G401 (cell line): ENCODE measurements around the gene PCGF5. TPM values are rescaled to one million over a fixed set of nuclear protein-coding genes. Genes with fewer than 3 reads are reported as not detected.
"Not testable (repeated sequence)": the region's sequence is repeated elsewhere in the genome, so short reads cannot be mapped to it uniquely, and the experiment has no call there.

ENCODE experiments used
- DNase-seq: peaks from one replicate; pipeline ENCODE4 v3.0.0-alpha.2; 2015; ENCODE audit warnings: low spot score
- in situ Hi-C: cut with HindIII; loops from 2 replicates; pipeline ENCODE4 v1.10.0; 2016; ENCODE audit warnings: low sequenced_read_pairs, mixed read lengths
- total RNA-seq: library from RNA; depleted of rRNA; stranded (reverse); fragments of >200 nt; shearing (Covaris generic); gene quantifications from 2 replicates; pipeline ENCODE4 v1.2.3, GENCODE V29; 2014

Gene PCGF5
- total RNA-seq, 1 experiment from 2014 or later = 0.07 TPM

- in situ Hi-C loops = no loop called here
- no peak for DNase-seq
Observed at GRCh38 chr10:91253300-91253699, 32.8 kb downstream of the PCGF5 start.

- in situ Hi-C loops = no loop called here
Observed at GRCh38 chr10:91257310-91257709, 36.8 kb downstream of the PCGF5 start.

GRCh38 chr10:91260417-91260816 lies 40.0 kb downstream of the PCGF5 start:
- in situ Hi-C loops, DNase-seq: not testable (repeated sequence)

More at GRCh38 chr10:91257310-91257709, 36.8 kb downstream of the PCGF5 start:
- DNase-seq = no peak

DNA sequence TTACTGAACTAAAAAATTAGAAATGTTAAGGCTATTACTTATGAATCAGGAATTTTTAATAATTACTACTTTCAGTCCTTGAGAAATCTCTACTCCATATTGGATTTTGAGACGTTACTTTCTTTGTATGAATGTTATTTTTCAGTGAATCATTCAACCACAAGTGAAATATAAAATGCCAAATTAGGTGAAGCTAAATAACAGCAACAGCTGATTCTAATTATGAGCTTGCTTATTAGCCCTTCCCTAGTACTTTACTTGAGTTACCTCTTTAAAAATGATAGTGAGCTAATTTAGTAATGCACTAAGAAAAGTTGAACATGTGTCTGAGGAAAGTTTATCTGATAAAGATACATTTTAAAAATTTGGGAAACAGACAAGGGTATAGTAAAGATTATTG lies 51.4 kb downstream of the PCGF5 start:
- in situ Hi-C loops = no loop called here
- no peak for DNase-seq

GRCh38 chr10:91284486-91285090 lies 64.1 kb downstream of the PCGF5 start:
- in situ Hi-C loops = no loop called here
- DNase-seq = no peak

- no peak for DNase-seq
- in situ Hi-C loops = no loop called here
Observed at GRCh38 chr10:91286572-91286971, 66.1 kb downstream of the PCGF5 start.

DNA sequence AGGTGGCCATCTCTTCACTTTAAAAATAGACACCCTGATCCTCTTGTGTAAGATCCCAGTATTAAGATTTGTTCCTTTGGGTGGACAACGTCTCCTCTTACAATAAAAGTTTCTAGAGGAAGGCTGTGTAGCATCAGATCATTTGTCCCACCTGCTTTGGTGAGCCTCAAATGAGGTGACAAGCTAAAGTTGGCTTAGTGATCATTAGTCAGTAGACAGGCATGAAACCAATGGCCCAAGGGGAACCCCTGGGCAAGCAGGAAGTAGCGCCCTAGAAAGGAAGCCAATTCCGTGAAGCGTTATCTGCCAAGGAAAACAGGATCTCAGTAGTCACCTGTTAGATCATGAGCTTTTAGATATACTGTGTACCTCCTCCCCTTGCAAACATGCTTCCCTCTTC lies 66.8 kb downstream of the PCGF5 start:
- DNase-seq = no peak
- in situ Hi-C loops = no loop called here

- in situ Hi-C loops = no loop called here
- no peak for DNase-seq
Observed at GRCh38 chr10:91287912-91288311, 67.4 kb downstream of the PCGF5 start.

DNA sequence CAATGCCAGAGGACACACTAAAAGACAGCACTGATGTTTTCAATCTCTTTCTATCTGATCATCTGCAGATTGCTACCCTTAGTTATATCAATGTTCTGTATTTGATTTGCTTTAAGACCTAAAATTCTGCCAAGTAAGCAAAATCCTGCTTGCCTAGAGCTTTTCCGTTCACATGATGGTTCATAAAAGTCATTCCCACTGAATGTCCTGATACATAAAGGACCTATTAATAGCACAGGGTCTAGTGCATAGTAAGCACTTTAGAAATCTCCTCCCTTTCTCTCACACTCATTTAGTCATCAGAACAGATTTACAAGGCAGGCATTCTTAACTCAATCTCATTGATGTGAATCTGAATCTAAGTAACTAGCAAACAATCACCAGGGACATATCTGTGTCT lies 68.8 kb downstream of the PCGF5 start:
- in situ Hi-C loops = no loop called here
- no peak for DNase-seq

DNA sequence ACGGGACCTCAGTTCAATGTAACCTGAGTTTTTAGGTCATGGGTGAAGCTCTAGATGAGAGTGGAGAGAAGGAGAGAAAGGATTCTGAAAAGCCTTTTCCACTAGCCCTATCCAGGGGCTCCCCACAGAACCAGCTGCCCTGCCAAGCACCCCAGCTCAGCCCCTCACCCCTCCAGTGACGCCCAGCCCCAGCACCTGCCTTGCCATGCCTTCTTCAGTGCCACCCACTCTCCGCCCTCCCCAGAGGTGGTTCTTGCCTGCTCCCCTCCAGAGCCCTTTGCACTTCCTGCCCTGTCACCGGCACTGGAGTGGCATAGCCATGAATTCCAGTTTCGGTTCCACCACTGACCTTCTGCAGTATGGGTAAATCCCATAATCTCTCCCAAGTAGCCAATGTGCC lies 70.1 kb downstream of the PCGF5 start:
- no peak for DNase-seq
- in situ Hi-C loops = no loop called here

GRCh38 chr10:91294134-91294906 lies 73.9 kb downstream of the PCGF5 start:
- in situ Hi-C loops = no loop called here

DNA sequence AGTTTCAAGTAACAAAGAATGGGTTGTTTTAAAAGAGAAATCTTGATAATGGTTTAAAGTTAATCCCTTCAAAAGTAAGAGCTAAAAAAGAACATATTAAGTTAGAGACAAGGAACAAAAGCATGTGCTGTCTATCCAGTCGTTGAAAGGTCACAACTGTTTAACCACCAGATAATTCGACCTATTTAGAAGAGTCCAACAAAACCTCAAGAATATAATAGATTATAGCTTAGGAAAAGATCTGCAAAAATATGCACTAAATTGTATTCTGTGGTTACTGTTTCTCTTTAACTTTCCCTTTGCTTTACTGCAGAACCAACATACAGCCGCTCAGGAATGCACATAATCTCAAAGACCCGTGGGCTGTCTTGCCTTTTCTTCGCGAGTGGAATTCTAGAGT lies 74.9 kb downstream of the PCGF5 start:
- in situ Hi-C loops = no loop called here
- no peak for DNase-seq

More at GRCh38 chr10:91294134-91294906, 73.9 kb downstream of the PCGF5 start:
- DNase-seq = no peak

- DNase-seq = no peak
- in situ Hi-C loops = no loop called here
Observed at GRCh38 chr10:91296471-91296870, 76.0 kb downstream of the PCGF5 start.

- peak; percentile 65 for DNase-seq
- in situ Hi-C loops = no loop called here
Observed at GRCh38 chr10:91298224-91298871, 77.9 kb downstream of the PCGF5 start.

- no peak for DNase-seq
- in situ Hi-C loops = no loop called here
Observed at GRCh38 chr10:91299999-91300575, 79.6 kb downstream of the PCGF5 start.

DNA sequence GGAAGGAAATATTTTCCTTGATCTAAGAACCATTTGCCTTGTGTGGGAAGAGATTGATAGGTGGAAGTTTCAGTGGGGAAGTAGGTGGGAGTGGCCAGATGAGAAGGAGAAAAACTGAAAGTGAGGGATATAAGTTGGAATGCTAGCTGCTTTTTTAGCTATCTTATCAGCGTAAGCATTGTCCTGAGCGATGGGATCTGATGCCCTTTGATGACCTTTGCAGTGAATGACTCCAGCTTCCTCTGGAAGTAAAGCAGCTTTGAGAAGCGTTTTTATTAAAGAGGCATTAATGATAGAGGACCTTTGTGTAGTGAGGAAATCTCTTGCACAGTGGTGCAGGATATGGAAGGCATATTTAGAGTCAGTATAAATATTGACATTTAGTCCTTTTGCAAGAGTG lies 82.5 kb downstream of the PCGF5 start:
- in situ Hi-C loops, DNase-seq: not testable (repeated sequence)

- DNase-seq, in situ Hi-C loops: not testable (repeated sequence)
Observed at GRCh38 chr10:91305979-91306378, 85.5 kb downstream of the PCGF5 start.

DNA sequence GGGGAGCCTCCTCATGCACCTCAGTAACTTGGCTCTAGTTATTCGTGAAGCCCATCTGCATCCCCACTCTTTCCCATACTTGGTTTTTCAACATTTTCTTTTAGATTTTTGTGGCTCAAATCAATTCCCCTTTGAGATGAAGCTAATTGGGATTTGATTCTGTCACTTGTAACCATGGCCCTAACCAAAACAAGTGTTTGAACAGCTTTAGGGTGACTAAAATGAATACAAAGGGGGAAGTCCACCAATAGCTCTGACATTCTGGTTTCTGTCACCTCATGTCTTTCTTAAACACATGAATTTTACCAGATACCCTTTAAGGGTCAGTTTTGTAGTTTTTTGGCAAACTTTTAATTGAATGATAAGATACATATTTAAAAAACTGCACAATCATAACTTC lies 87.0 kb downstream of the PCGF5 start:
- in situ Hi-C loops = no loop called here
- no peak for DNase-seq

- DNase-seq = no peak
- in situ Hi-C loops = no loop called here
Observed at GRCh38 chr10:91309711-91310110, 89.2 kb downstream of the PCGF5 start.
